Endothelial cell of umbilical vein (primary cell): ENCODE measurements around the gene AMMECR1. TPM values are rescaled to one million over a fixed set of nuclear protein-coding genes. Genes with fewer than 3 reads are reported as not detected.

Experiments
- BruUV-seq: library from RNA; stranded (reverse); fragments of 400-500 nt; replicated peaks from 2 replicates; lab custom pipeline; 2021; lab: Mats Ljungman, UMichigan
- CTCF ChIA-PET: fragments of 300-600, 350-600 bp; sonication (Branson Sonifier 250); formaldehyde crosslinking; loops from one replicate; lab custom pipeline; 2021; ENCODE audit warnings: antibody characterized with exemption, inconsistent platforms; lab: Charles Lee
- POLR2A ChIA-PET: fragments of 300-600, 350-600 bp; sonication (Branson Sonifier 250); formaldehyde crosslinking; loops from one replicate; lab custom pipeline; 2021; ENCODE audit warnings: antibody characterized with exemption, inconsistent platforms; lab: Charles Lee
- DNase-seq: peaks from one replicate; pipeline ENCODE4 v3.0.0-alpha.2; 2011; ENCODE audit warnings: low read depth, low spot score
- FAIRE-seq: peaks from 2 replicates; lab custom pipeline; 2011; peaks lifted over from hg19 to GRCh38; lab: Jason Lieb, UNC
- H2AFZ ChIP-seq: 2 replicates; pipeline ENCODE4 v1.6.0; 2012; ENCODE audit warnings: low read depth, low read length, control low read depth, inconsistent platforms
- H3K27ac ChIP-seq: 2 replicates; pipeline ENCODE4 v1.5.1; 2011; ENCODE audit warnings: low read depth, mild to moderate bottlenecking, control low read depth, low read length, moderate library complexity; ENCODE audit not compliant: insufficient read depth
- H3K27me3 ChIP-seq, 2 experiments: 2 replicates each; pipeline versions ENCODE4 v1.6.0 to v1.6.1; 2011; ENCODE audit warnings: low read length in 2 of 2, mixed read lengths in 1 of 2; ENCODE audit not compliant: control insufficient read depth in 2 of 2, insufficient read depth in 2 of 2
- H3K36me3 ChIP-seq, 2 experiments: 2 replicates in 1 of 2; 3 replicates in 1 of 2; pipeline ENCODE4 v1.5.1; 2011; ENCODE audit warnings: low read length in 2 of 2, mild to moderate bottlenecking in 1 of 2, moderate library complexity in 1 of 2; ENCODE audit not compliant: control insufficient read depth in 2 of 2, insufficient read depth in 2 of 2; ENCODE audit errors: extremely low read depth in 1 of 2
- H3K4me1 ChIP-seq: 3 replicates; pipeline ENCODE4 v1.5.1; 2011; ENCODE audit warnings: mild to moderate bottlenecking, low read length; ENCODE audit not compliant: control insufficient read depth, insufficient read depth; ENCODE audit errors: extremely low read depth
- H3K4me2 ChIP-seq: 2 replicates; pipeline ENCODE4 v1.6.1; 2011; ENCODE audit warnings: low read length, control low read depth, mixed read lengths; ENCODE audit not compliant: insufficient read depth
- H3K4me3 ChIP-seq, 3 experiments: fragments of 200-600 bp in 1 of 3; sonication (generic), shearing (Covaris generic) in 1 of 3; replicated peaks in 1 of 3; 2 replicates each; pipeline ENCODE4 v1.5.1; 2011 to 2016; ENCODE audit warnings: control low read depth in 3 of 3, low read length in 3 of 3, mild to moderate bottlenecking in 2 of 3, inconsistent platforms in 1 of 3, low read depth in 1 of 3, moderate library complexity in 1 of 3; ENCODE audit not compliant: insufficient read depth in 1 of 3
- H3K79me2 ChIP-seq: 2 replicates; pipeline ENCODE4 v1.6.0; 2012; ENCODE audit warnings: low read length, inconsistent platforms; ENCODE audit not compliant: control insufficient read depth, insufficient read depth
- H3K9ac ChIP-seq: replicated peaks from 2 replicates; pipeline ENCODE3; 2011; ENCODE audit warnings: low read length, control low read depth; ENCODE audit not compliant: insufficient read depth; ENCODE audit errors: extremely low read depth
- H3K9me1 ChIP-seq: replicated peaks from 3 replicates; pipeline ENCODE4 v1.6.0; 2011; ENCODE audit warnings: mild to moderate bottlenecking, low read length; ENCODE audit not compliant: control insufficient read depth, insufficient read depth; ENCODE audit errors: extremely low read depth
- H3K9me3 ChIP-seq: replicated peaks from 2 replicates; pipeline ENCODE4 v1.5.1; 2012; ENCODE audit warnings: low read length, inconsistent platforms; ENCODE audit not compliant: control insufficient read depth, insufficient read depth
- H4K20me1 ChIP-seq: replicated peaks from 2 replicates; pipeline ENCODE3; 2011; ENCODE audit warnings: mild to moderate bottlenecking, low read length; ENCODE audit not compliant: control insufficient read depth, insufficient read depth; ENCODE audit errors: extremely low read depth
- CTCF ChIP-seq, 2 donors: IDR thresholded peaks; 1 replicate in 1 of 2; 2 replicates in 1 of 2; pipeline ENCODE4 v1.5.1; 2011; ENCODE audit warnings: low read length in 2 of 2, mild to moderate bottlenecking in 2 of 2, moderate library complexity in 2 of 2, control low read depth in 1 of 2, inconsistent platforms in 1 of 2, low read depth in 1 of 2; ENCODE audit not compliant: insufficient read depth in 1 of 2; ENCODE audit errors: extremely low read depth in 1 of 2
- EZH2 ChIP-seq: IDR thresholded peaks from 2 replicates; pipeline ENCODE4 v1.6.1; 2012; ENCODE audit warnings: borderline replicate concordance, low read depth, mild to moderate bottlenecking, moderate library complexity, low read length, inconsistent platforms; ENCODE audit not compliant: severe bottlenecking
- FOS ChIP-seq: IDR thresholded peaks from 2 replicates; pipeline ENCODE4 v1.6.1; 2011; ENCODE audit warnings: mild to moderate bottlenecking, low read length, moderate library complexity, borderline replicate concordance; ENCODE audit not compliant: insufficient read depth
- GATA2 ChIP-seq: IDR thresholded peaks from 2 replicates; pipeline ENCODE4 v1.7.0; 2011; ENCODE audit warnings: low read depth, mild to moderate bottlenecking, moderate library complexity, mixed read lengths, low read length; ENCODE audit not compliant: insufficient read length, insufficient read depth
- JUN ChIP-seq: IDR thresholded peaks from 2 replicates; pipeline ENCODE4 v1.6.1; 2011; ENCODE audit warnings: borderline replicate concordance, low read depth; ENCODE audit not compliant: insufficient read length, insufficient read depth
- MAX ChIP-seq: IDR thresholded peaks from 2 replicates; pipeline ENCODE4 v1.6.1; 2011; ENCODE audit not compliant: insufficient read depth, insufficient read length
- MYC ChIP-seq: IDR thresholded peaks from one replicate; pipeline ENCODE4 v1.6.1; 2011; ENCODE audit warnings: mild to moderate bottlenecking, low read depth, low read length
- POLR2A ChIP-seq: IDR thresholded peaks from 2 replicates; pipeline ENCODE4 v1.6.1; 2012; ENCODE audit warnings: low read depth, mild to moderate bottlenecking, control low read depth, low read length
- POLR2AphosphoS5 ChIP-seq: IDR thresholded peaks from 2 replicates; pipeline ENCODE4 v1.6.1; 2012; ENCODE audit warnings: low read depth, mild to moderate bottlenecking, control low read depth, low read length, moderate library complexity; ENCODE audit not compliant: insufficient read depth
- dilution Hi-C: fragments of 300-500 bp; cut with MboI; formaldehyde crosslinking; loops from one replicate; pipeline ENCODE4 v1.15.0; 2019; ENCODE audit warnings: low sequenced_read_pairs; ENCODE audit not compliant: extremely low pct_ligation_motif_present
- intact Hi-C: fragments of 100-400 bp; cut with micrococcal nuclease; formaldehyde crosslinking; loops from one replicate; pipeline ENCODE4 v1.10.0; 2022
- polyA plus RNA-seq, 4 experiments: library from polyadenylated mRNA; depleted of rRNA in 3 of 4; stranded (reverse) in 3 of 4; unstranded in 1 of 4; fragments of >200 nt; gene quantifications; 2 replicates each; pipeline versions ENCODE4 v1.2.1 to v1.2.3, GENCODE V29; 2011 to 2012; ENCODE audit warnings: missing spikeins in 1 of 4
- total RNA-seq: library from RNA; stranded (reverse); gene quantifications from 2 replicates; pipeline ENCODE4 v1.2.3, GENCODE V29; 2021

Gene AMMECR1
- total and polyA plus RNA-seq, 2 donors (not counting 3 experiments of a cell fraction or from before 2014, with no cell fraction given): 3.6 to 6.9 TPM

GRCh38 chrX:110317061-110317819 lies 645 bp downstream of the AMMECR1 start:
- Histone ChIP-seq H3K9ac (peak overlapping the region; percentile 81), H3K27me3 (no peaks in the 10 kb centered on the region), H3K9me3 (no peaks in the 10 kb centered on the region), H3K4me3 (peak overlapping the region; percentile 89), H2AFZ (peak overlapping the region; percentile 94), H3K4me2 (peak overlapping the region; percentile 78), H3K36me3 (no peaks in the 10 kb centered on the region), H3K4me1 (peaks cover 9% of the 10 kb centered on the region), H3K27ac (peak overlapping the region; percentile 53), H3K9me1 (no peaks in the 10 kb centered on the region), H4K20me1 (no peaks in the 10 kb centered on the region), H3K79me2 (peaks cover 26% of the 10 kb centered on the region)
- TF ChIP-seq MYC (no peak), JUN (no peak), POLR2A (no peak), EZH2 (no peak), POLR2AphosphoS5 (no peak), GATA2 (no peak), FOS (no peak), CTCF (IDR thresholded peaks at IDR 0.05; ENCODE audit: extremely low read depth in 1 of 2, insufficient read depth in 1 of 2, low read depth in 1 of 2, low read length in 2 of 2) (no peak), MAX (no peak)
- BruUV-seq: no TSS peak
- DNase-seq (peak; percentile 6), FAIRE-seq (no peak)
- intact Hi-C loops (loop anchor here (2.0 to 5.0 kb wide), 3 partner anchors 105 to 156 kb away; no protein-coding TSS in a partner anchor), dilution Hi-C loops (no loop called here)
- CTCF ChIA-PET: interaction anchor here (0.8 to 2.6 kb wide), 11 partner anchors 20 to 162 kb away, joined by 3 to 10 read pairs (median 3); no protein-coding TSS in a partner anchor
- POLR2A ChIA-PET: no interaction called here
